H4 (cell line): ENCODE data around the gene TRIM63. TPM values are rescaled to one million over a fixed set of nuclear protein-coding genes. Genes with fewer than 3 reads are reported as not detected.
A peak's percentile ranks its signal among the peaks of the same experiment; 100 is the strongest.

ENCODE experiments used
- DNase-seq: peaks from one replicate; pipeline ENCODE4 v3.0.0-alpha.2; 2015; ENCODE audit warnings: low spot score
- total RNA-seq: library from RNA; depleted of rRNA; stranded (reverse); fragments of >200 nt; shearing (Covaris generic); gene quantifications from 2 replicates; pipeline ENCODE4 v1.2.3, GENCODE V29; 2014

TRIM63 gene
- total RNA-seq, 1 experiment from 2014 or later: not detected

DNA sequence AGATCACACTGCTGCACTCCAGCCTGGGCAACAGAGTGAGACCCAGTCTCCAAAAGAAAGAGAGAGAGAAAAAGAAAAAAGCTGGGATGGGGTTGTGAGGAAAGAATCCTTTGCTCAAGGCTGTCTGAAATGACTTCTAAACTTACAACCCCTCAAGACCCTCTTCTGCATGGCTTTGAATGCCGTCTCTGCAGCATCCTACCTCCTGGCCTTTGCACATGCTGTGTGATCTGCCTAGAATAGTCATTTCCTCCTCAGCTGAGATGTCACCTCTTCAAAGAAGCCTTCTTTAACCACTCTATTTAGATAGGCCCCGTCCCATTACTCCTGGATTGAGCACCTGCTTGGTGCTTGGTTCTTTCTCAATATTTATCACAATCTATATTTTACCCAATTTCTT, 17.4 kb upstream of the TRIM63 start:
- no peak for DNase-seq

- DNase-seq: no peak
Measured at GRCh38 chr1:26084091-26084561, 16.7 kb upstream of the TRIM63 start.

GRCh38 chr1:26083208-26083607, 15.8 kb upstream of the TRIM63 start:
- DNase-seq: no peak

DNA sequence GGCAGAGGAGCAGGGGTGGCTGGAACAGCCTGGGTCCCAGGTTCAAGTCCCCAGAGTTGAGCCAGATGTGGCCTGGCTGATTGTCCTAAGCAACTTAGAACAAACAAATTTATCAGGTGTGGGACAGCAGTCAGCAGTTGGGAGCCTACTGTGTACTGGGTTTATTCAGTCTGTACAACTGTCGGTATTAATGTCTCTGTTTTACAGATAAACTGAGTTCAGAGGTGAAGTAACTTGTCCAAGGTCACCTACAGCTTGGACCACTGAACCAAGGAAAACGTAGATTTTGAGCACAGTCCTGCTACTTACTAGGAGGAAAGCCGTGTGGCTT, 14.6 kb upstream of the TRIM63 start:
- DNase-seq: no peak

DNA sequence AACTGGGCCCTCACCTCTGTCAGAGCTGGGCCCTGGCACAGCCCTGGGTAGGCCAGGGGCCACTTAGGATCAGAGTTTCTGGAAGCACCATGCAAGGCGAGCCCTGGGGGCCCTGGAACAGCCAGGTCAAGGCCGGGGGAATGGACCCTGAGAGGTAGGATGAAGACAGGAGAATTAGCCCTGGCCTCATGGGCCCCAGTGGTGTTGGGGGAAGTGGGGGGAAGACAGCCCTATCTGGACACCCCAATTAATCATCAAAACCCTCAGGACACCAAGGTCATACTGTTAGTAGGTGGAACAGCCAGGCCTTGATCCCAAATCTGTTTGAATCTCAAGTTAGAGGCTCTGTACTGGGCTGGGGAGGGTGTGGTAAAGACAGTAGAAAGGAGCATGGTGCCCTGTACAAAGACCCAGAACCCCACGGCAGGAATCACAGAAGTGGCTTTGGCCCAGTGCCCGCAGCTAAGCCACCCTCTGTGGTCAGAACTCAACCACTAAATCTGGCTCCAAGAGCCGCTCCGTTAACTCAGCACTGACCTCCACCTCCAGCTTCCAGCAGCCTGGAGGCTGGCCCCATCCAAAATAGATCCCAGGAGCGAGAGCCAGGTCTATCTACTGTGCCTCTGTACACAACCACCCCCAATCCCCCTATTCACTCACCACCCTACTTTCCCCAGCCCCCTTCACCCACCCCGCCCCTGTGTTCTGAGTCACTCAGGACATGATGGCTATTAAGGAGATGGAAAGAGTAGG, 14.0 kb upstream of the TRIM63 start:
- peak; percentile 54 for DNase-seq

DNA sequence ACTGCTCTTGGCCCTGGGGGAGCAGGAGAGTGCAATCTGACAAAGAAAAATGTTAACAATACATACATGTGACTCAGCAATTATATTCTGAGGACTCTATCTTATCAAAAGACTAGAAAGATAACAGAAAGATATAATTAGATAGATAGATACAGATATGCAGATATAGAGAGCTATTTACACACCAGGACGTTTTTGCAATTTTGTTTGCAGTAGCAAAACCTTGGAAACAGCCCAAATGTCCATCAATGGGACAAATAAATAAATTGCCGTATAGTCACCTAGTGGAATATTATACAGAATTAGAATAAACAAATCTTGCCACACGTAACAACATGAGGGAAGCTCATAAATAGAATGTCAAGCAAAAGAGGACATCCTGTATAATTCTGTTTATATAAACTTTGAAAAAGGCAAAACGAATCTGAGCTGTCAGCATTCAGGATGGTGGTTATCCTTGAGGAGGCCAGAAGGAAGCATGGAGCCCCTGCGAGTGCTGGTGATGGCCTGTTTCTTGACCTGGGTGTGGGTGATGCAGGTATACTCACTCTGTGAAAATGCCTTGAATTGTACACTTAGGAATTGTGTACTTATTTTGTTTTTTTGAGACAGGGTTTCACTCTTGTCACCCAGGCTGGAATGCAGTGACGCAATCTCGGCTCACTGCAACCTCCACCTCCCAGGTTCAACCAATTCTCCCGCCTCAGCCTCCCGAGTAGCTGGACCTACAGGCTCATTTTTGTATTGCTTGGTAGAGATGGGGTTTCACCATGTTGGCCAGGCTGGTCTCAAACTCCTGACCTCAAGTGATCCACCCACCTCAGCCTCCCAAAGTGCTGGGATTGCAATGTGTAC, 12.8 kb upstream of the TRIM63 start:
- no peak for DNase-seq

- DNase-seq: no peak
Measured at GRCh38 chr1:26079178-26079563, 11.7 kb upstream of the TRIM63 start.

DNA sequence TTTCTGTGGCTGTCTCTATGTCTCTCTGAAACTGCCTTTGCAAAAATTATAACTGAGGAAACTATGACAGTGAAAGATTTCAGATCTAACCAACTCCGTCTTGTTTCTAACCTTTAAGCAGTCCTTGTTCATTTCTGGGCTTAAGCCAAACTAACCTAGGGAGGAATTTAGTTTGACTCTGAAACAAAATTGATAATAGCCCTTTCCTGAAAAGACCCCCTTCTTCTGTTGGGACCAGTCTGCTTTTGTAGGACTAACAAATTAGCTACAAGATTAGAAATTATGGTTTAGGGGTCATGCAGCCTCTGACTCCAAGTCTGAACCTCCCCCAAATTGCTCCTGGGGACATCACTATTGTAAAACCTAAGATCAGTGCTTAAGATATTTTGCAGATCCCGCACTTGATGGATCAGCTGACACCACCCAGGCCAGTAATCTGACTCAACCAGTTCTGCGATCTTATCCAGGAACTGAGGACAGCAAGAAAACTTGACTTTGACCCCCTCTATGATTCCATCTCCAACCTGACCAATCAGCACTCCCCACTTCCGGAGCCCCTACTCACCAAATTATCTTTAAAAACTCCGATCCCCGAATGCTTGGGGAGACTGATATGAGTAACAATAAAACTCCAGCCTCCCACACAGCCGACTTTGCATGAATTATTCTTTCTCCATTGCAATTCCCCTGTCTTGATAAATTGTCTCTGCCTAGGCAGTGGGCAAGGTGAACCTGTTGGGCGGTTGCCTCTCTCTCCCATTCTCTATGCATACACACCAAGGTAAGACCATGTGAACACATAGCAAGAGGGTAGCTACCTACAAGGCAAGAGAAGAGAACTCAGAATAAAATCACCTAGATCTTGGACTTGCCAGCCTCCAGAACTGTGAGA, 11.1 kb upstream of the TRIM63 start:
- no peak for DNase-seq

DNA sequence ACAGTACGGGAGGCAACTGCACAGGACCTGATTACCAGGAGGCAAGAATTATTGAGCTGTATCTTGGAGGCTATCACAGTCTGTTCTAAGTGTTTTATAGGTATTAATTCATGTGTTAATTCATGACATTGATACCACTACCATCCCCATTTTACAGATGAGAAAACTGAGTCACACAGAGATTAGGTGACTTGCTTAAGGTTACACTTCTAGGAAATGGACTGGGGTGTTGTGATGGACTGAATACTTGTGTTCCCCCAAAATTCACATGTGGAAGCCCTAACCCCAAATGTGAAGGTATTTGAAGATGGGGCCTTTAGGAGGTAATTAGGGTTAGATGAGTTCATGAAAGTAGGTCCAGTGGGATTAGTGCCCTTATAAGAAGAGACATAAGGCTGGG, 10.1 kb upstream of the TRIM63 start:
- DNase-seq: no peak

- DNase-seq: no peak
Measured at GRCh38 chr1:26075421-26076144, 8.2 kb upstream of the TRIM63 start.

DNA sequence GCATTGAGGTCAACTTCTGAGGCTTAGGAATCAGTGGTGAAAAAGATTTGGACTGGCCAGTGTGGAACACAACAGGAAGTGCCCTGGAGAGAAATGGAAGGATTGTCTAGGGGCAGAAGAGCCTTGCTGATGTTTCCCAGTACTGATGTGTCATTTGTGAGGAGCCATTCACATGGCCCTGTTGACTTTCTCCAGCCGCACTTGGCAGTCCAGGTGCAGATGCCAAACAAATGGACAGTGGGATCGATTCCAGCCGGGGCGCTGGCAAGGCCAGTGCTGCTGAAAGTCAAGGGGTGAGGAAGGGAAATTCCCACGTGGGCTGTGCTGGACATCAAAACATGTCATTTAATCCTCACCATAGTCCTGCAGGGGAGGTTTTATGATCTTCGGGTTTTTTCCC, 4.9 kb upstream of the TRIM63 start:
- DNase-seq: no peak

DNA sequence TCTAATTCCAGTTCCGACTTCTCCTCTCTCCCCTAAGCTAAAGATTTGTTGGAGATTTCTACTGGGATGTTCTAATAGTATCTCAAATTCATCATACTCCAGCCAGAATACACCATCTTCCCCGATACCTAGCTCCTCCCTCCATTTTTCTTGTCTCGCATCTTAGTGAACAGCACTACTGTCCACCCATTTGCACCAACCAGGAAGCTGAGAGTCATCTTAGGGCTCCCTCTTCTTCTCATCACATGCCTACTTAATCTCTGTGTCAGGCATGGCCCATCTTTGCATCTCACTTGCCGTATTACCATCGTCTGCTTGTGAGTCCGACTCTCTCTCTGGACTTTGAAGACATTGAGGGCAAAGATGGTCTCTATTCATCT, 3.5 kb upstream of the TRIM63 start:
- no peak for DNase-seq

- no peak for DNase-seq
Measured at GRCh38 chr1:26070296-26070962, 3.0 kb upstream of the TRIM63 start.

- no peak for DNase-seq
Measured at GRCh38 chr1:26069941-26070295, 2.5 kb upstream of the TRIM63 start.

- DNase-seq: no peak
Measured at GRCh38 chr1:26066857-26067256, 573 bp downstream of the TRIM63 start.

DNA sequence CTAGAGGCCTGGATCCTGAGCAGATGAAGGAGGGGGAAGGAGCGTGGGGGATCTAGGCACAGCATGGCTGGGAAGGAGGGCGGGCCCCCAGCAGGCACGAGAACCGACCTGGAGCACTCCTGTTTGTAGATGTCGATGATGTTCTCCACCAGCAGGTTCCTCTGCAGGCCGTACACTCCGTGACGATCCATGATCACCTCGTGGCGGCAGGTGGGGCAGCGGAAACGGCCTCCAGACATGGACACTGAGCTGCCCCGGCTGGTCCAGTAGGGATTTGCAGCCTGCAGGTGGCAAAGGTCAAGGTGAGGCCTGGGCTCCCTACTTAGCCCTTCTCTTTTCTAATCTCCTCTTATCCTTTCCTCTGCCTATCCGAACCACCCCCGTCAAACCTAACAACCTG, 1.3 kb downstream of the TRIM63 start:
- DNase-seq: no peak

- DNase-seq: no peak
Measured at GRCh38 chr1:26064553-26064952, 2.9 kb downstream of the TRIM63 start.

DNA sequence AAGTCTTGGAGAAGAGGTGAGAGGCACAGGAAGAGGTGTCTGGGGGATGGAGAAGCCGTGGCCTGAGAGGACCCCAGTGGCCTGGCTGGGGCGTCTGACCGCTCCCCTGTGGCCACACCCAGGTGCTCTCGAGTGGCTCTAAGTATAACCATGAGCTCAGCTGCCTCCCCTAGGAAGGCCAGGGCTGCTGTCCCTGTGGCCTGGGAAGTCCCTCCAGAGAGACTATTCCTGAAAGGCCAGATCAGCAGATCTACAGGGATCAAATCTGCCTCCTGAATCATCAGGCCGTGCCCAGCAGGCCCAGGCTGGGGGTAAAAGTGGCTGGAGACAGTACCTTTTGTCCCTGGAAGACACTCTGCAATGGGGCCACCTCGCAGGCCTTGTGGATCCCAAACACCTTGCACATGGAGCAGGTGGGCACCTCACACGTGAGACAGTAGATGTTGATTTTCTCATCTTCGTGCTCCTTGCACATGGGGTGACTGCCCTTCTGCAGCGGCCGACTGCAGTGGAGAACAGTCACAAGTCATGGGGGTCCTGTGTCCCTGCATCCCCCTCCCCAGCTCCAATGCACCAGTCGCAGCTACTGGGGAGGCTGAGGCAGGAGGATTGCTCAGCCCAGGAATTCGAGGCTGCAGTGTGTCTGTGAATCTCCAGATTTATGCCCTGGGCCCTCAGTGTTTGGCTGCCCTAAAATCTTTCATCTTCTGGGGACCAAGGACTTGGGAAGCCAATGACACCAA, 6.4 kb downstream of the TRIM63 start:
- no peak for DNase-seq

DNA sequence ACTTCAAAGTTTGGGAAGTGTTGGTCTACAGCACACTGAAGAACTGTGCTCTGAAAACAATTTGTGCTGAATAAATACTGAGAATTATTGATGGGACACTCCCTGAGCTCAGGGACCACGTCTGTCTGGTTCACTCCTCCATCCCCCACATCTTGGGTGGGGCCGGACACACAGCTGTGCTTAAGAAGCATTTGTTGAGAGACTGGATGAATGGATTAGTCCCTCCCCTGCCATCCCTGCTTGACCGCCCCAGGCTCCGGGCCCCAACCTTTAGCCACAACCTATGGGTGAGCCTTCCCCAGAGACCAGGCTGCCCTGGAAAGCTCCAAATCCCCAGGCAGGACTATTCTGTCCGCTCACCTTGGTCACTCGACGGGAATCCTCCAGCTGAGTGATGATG, 7.5 kb downstream of the TRIM63 start:
- DNase-seq: no peak

DNA sequence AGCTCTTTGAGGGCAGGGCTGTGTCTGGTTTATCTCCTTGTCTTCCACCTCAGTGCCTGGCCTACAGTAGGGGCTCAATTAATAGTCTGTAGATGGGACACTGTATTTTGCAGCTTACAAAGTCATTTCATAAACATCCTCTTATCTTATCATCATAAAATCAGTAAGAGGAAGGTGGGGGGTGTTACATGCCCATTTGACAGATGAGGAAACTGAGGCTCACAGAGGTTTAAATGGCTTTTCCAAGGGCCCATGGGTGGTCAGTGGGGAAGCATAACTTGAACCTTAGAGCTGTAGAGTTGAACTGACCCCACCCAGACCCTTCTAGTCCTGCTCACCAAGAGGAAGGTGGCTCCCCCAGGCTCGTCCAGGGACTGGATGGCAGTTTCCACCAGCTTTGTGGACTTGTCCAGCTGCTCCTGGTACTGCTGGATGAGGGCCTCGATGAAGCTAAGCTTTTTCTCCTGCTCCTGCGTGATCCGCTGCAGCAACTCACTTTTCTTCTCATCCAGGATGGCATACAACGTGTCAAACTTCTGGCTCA, 9.3 kb downstream of the TRIM63 start:
- no peak for DNase-seq
